ENCODE measurements around the gene OR2T1.

DNA sequence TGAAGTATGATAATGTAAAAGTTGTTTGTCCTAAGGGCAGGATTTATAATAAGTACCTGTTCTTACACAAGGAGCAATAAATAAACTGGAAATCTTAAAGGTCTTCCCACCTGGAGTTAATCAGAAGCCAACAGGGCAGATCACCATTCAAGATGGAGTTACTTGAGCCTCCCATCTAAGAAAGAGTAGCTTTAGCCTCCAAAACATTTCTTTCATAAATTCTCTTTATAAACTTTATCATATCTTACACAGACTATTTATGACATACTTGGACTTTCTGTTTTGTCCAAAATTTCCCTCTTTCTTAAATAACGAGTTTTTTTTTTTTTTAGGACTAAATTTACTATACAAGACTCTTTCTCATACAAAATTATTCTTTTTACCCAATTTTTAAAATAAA, 18.5 kb downstream of the OR2T1 start:
- TF ChIP-seq KLF1 (tag by site-specific recombination; IDR thresholded peaks at IDR 0.05) (no peak), YY1 (tag by site-specific recombination; IDR thresholded peaks at IDR 0.05) (no peak)
- TF ChIP-seq, protein P1, sequence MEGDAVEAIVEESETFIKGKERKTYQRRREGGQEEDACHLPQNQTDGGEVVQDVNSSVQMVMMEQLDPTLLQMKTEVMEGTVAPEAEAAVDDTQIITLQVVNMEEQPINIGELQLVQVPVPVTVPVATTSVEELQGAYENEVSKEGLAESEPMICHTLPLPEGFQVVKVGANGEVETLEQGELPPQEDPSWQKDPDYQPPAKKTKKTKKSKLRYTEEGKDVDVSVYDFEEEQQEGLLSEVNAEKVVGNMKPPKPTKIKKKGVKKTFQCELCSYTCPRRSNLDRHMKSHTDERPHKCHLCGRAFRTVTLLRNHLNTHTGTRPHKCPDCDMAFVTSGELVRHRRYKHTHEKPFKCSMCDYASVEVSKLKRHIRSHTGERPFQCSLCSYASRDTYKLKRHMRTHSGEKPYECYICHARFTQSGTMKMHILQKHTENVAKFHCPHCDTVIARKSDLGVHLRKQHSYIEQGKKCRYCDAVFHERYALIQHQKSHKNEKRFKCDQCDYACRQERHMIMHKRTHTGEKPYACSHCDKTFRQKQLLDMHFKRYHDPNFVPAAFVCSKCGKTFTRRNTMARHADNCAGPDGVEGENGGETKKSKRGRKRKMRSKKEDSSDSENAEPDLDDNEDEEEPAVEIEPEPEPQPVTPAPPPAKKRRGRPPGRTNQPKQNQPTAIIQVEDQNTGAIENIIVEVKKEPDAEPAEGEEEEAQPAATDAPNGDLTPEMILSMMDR (tag by site-specific recombination; IDR thresholded peaks at IDR 0.05) = no peak
- TF ChIP-seq, protein P2, sequence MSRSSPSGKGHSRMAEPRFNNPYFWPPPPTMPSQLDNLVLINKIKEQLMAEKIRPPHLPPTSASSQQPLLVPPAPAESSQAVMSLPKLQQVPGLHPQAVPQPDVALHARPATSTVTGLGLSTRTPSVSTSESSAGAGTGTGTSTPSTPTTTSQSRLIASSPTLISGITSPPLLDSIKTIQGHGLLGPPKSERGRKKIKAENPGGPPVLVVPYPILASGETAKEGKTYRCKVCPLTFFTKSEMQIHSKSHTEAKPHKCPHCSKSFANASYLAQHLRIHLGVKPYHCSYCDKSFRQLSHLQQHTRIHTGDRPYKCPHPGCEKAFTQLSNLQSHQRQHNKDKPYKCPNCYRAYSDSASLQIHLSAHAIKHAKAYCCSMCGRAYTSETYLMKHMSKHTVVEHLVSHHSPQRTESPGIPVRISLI (tag by site-specific recombination; IDR thresholded peaks at IDR 0.05) = no peak

Data from HEK293 (cell line).